Measurements from ENCODE around the gene FOXO4. TPM values are rescaled to one million over a fixed set of nuclear protein-coding genes. Genes with fewer than 3 reads are reported as not detected.
A peak's percentile ranks its signal among the peaks of the same experiment; 100 is the strongest.

FOXO4 gene
- total and polyA plus RNA-seq, 3 donors from 2014 or later, result 39.5 to 71.8 (median 58.0) TPM

- WGBS, 2 donors, result 83 to 88% methylated on average over 5 of the region's 5 CpGs
- intact Hi-C loops (cut with DNase I; ENCODE audit: low total_unique reads), result no loop called here
- Histone ChIP-seq H3K4me3 (no peak overlapping the region), H3K9me3 (no peaks in the 10 kb centered on the region), H3K36me3 (ENCODE audit: low read depth, missing control alignments) (no peaks in the 10 kb centered on the region), H3K27ac (no peak overlapping the region), H3K27me3 (no peaks in the 10 kb centered on the region), H3K4me1 (no peaks in the 10 kb centered on the region)
- DNase-seq, result no peak
- TF ChIP-seq CTCF (IDR thresholded peaks at IDR 0.05) (no peak), POLR2A (IDR thresholded peaks at IDR 0.05) (no peak)
Observed at GRCh38 chrX:71111921-71112431, 16.3 kb downstream of the FOXO4 start.

GRCh38 chrX:71117358-71117757 is 21.7 kb downstream of the FOXO4 start:
- intact Hi-C loops (cut with DNase I; ENCODE audit: low total_unique reads), result no loop called here
- WGBS, 2 donors, result 51 to 56% methylated on average over 9 to 10 of the region's 10 CpGs
- Histone ChIP-seq H3K36me3 (ENCODE audit: low read depth, missing control alignments) (no peaks in the 10 kb centered on the region), H3K4me3 (no peak overlapping the region), H3K27me3 (no peaks in the 10 kb centered on the region), H3K27ac (no peak overlapping the region), H3K4me1 (no peaks in the 10 kb centered on the region), H3K9me3 (no peaks in the 10 kb centered on the region)
- no peak for DNase-seq
- no peak for TF ChIP-seq POLR2A (IDR thresholded peaks at IDR 0.05)

- Histone ChIP-seq H3K27me3 (no peaks in the 10 kb centered on the region), H3K27ac (peak within 1 kb of the TSS; percentile 90 to 91), H3K4me1 (no peaks in the 10 kb centered on the region), H3K36me3 (ENCODE audit: low read depth, missing control alignments) (no peaks in the 10 kb centered on the region), H3K4me3 (peak within 1 kb of the TSS; percentile 66 to 75), H3K9me3 (no peaks in the 10 kb centered on the region)
- intact Hi-C loops (cut with DNase I; ENCODE audit: low total_unique reads), result no loop called here
- DNase-seq, result peak; percentile 90
- no peak for TF ChIP-seq CTCF (IDR thresholded peaks at IDR 0.05)
- TF ChIP-seq POLR2A (IDR thresholded peaks at IDR 0.05), result no peak
- 1 to 2% methylated on average over 3 to 41 of the region's 56 CpGs for WGBS, 2 donors
Observed at GRCh38 chrX:71118032-71118984, 22.7 kb downstream of the FOXO4 start, which contains the start of gene MED12. Gene MED12, plus strand, starts transcription at chrX:71118596. Its CDS starts 159 bp downstream, at chrX:71118755.

GRCh38 chrX:71118985-71119535 is 23.4 kb downstream of the FOXO4 start:
- WGBS, 2 donors, result 0 to 1% methylated on average over 6 to 16 of the region's 17 CpGs
- no peak for DNase-seq
- H3K9me3 ChIP-seq, result no peaks in the 10 kb centered on the region
- peak overlapping the region; percentile 90 to 91 for H3K27ac ChIP-seq
- TF ChIP-seq POLR2A (IDR thresholded peaks at IDR 0.05) (no peak), CTCF (IDR thresholded peaks at IDR 0.05) (no peak)
- peak overlapping the region; percentile 66 to 75 for H3K4me3 ChIP-seq
- H3K27me3 ChIP-seq, result no peaks in the 10 kb centered on the region
- no peaks in the 10 kb centered on the region for H3K36me3 ChIP-seq (ENCODE audit: low read depth, missing control alignments)
- intact Hi-C loops (cut with DNase I; ENCODE audit: low total_unique reads), result no loop called here
- no peaks in the 10 kb centered on the region for H3K4me1 ChIP-seq

- WGBS, 2 donors, result 52 to 59% methylated on average over 5 to 11 of the region's 12 CpGs
- Histone ChIP-seq H3K27me3 (no peaks in the 10 kb centered on the region), H3K27ac (no peak overlapping the region), H3K9me3 (no peaks in the 10 kb centered on the region), H3K4me3 (no peak overlapping the region), H3K36me3 (ENCODE audit: low read depth, missing control alignments) (no peaks in the 10 kb centered on the region), H3K4me1 (peaks cover 6% of the 10 kb centered on the region)
- TF ChIP-seq POLR2A (IDR thresholded peaks at IDR 0.05) (no peak), CTCF (IDR thresholded peaks at IDR 0.05) (no peak)
- DNase-seq, result peak; percentile 54
- intact Hi-C loops (cut with DNase I; ENCODE audit: low total_unique reads), result no loop called here
Observed at GRCh38 chrX:71128166-71128833, 32.6 kb downstream of the FOXO4 start.

Data from testis (tissue), 3 donors.